Measurements from ENCODE around the gene ISCU.
"Not testable (repeated sequence)": the region's sequence is repeated elsewhere in the genome, so short reads cannot be mapped to it uniquely, and the experiment has no call there.

Gene ISCU

GRCh38 chr12:108572166-108572790 is 9.9 kb downstream of the ISCU start:
- peak; percentile 42 for DNase-seq

- DNase-seq = peak; percentile 88
Observed at GRCh38 chr12:108573317-108573716, 10.9 kb downstream of the ISCU start.

- DNase-seq = not testable (repeated sequence)
Observed at GRCh38 chr12:108574276-108574675, 11.9 kb downstream of the ISCU start.

- DNase-seq = no peak
Observed at GRCh38 chr12:108575199-108575912, 13.0 kb downstream of the ISCU start.

GRCh38 chr12:108576660-108577234 is 14.4 kb downstream of the ISCU start:
- no peak for DNase-seq

GRCh38 chr12:108577458-108577857 is 15.1 kb downstream of the ISCU start:
- DNase-seq = no peak

GRCh38 chr12:108578264-108578663 is 15.9 kb downstream of the ISCU start:
- no peak for DNase-seq

- no peak for DNase-seq
Observed at GRCh38 chr12:108578813-108579212, 16.4 kb downstream of the ISCU start.

GRCh38 chr12:108580531-108580930 is 18.1 kb downstream of the ISCU start:
- no peak for DNase-seq

- DNase-seq = no peak
Observed at GRCh38 chr12:108581311-108582227, 19.2 kb downstream of the ISCU start.

GRCh38 chr12:108582509-108582908 is 20.1 kb downstream of the ISCU start:
- DNase-seq = no peak

- no peak for DNase-seq
Observed at GRCh38 chr12:108582978-108583770, 20.8 kb downstream of the ISCU start.

GRCh38 chr12:108583991-108584390 is 21.6 kb downstream of the ISCU start:
- no peak for DNase-seq

GRCh38 chr12:108584456-108585065 is 22.2 kb downstream of the ISCU start:
- DNase-seq = no peak

- no peak for DNase-seq
Observed at GRCh38 chr12:108585864-108586263, 23.5 kb downstream of the ISCU start.

GRCh38 chr12:108586306-108586705 is 23.9 kb downstream of the ISCU start:
- DNase-seq = no peak

- DNase-seq = no peak
Observed at GRCh38 chr12:108587826-108588225, 25.4 kb downstream of the ISCU start.

- no peak for DNase-seq
Observed at GRCh38 chr12:108589028-108589839, 26.8 kb downstream of the ISCU start.

GRCh38 chr12:108589840-108590229 is 27.4 kb downstream of the ISCU start:
- DNase-seq = no peak

GRCh38 chr12:108590463-108590862 is 28.1 kb downstream of the ISCU start:
- not testable (repeated sequence) for DNase-seq
